K562 (cell line): ENCODE data around the gene ZC3H18. TPM values are rescaled to one million over a fixed set of nuclear protein-coding genes. Genes with fewer than 3 reads are reported as not detected.

Source experiments
- CHD4 ChIP-seq: fragments of 200-600 bp; sonication (generic); IDR thresholded peaks from 3 replicates; pipeline ENCODE4 v1.6.1; 2012; ENCODE audit warnings: low read depth, mild to moderate bottlenecking, mixed read lengths, low read length, inconsistent platforms; ENCODE audit not compliant: insufficient read depth, insufficient replicate concordance, poor library complexity, severe bottlenecking
- CREM ChIP-seq: IDR thresholded peaks from 2 replicates; pipeline ENCODE4 v1.6.1; 2014; ENCODE audit warnings: antibody characterized with exemption, low read depth
- CUX1 ChIP-seq: fragments of 200-800 bp; sonication (Bioruptor generic); IDR thresholded peaks from 2 replicates; pipeline ENCODE4 v1.6.1; 2016; ENCODE audit warnings: missing genetic modification characterization, missing compliant biosample characterization
- ELF4 ChIP-seq: fragments of 450-650 bp; formaldehyde crosslinking; IDR thresholded peaks from 2 replicates; pipeline ENCODE4 v1.4.0; 2022; ENCODE audit warnings: missing genetic modification characterization
- FUS ChIP-seq: fragments of 200-400 bp; formaldehyde crosslinking; optimal IDR thresholded peaks from 2 replicates; pipeline ENCODE3; 2017; ENCODE audit warnings: low read depth, low read length
- NR2C1 ChIP-seq, 2 experiments: fragments of 450-650 bp; IDR thresholded peaks; 2 replicates each; pipeline ENCODE4 v1.6.1; 2017; ENCODE audit warnings: mild to moderate bottlenecking in 2 of 2, antibody characterized with exemption in 1 of 2, inconsistent platforms in 1 of 2, missing compliant biosample characterization in 1 of 2, missing genetic modification characterization in 1 of 2
- POLR2G ChIP-seq: fragments of 200-400 bp; formaldehyde crosslinking; IDR thresholded peaks from 2 replicates; pipeline ENCODE4 v1.6.1; 2017; ENCODE audit warnings: low read depth, mild to moderate bottlenecking, antibody characterized with exemption, low read length, moderate library complexity
- RBFOX2 ChIP-seq: fragments of 200-400 bp; formaldehyde crosslinking; IDR thresholded peaks from 2 replicates; pipeline ENCODE4 v1.6.1; 2017; ENCODE audit warnings: low read depth, mild to moderate bottlenecking, low read length, moderate library complexity
- SIN3A ChIP-seq, 2 experiments: fragments of 150-350 bp in 1 of 2; IDR thresholded peaks; 2 replicates each; pipeline ENCODE4 v1.6.1; 2011 to 2016; ENCODE audit warnings: borderline replicate concordance in 2 of 2, low read depth in 2 of 2, low read length in 2 of 2, mild to moderate bottlenecking in 2 of 2, moderate library complexity in 2 of 2; ENCODE audit not compliant: control insufficient read depth in 1 of 2
- U2AF2 ChIP-seq: fragments of 200-400 bp; formaldehyde crosslinking; optimal IDR thresholded peaks from 2 replicates; pipeline ENCODE3; 2017; ENCODE audit warnings: low read depth, mild to moderate bottlenecking, low read length
- ZKSCAN8 ChIP-seq: fragments of 200-800 bp; sonication (Bioruptor generic); IDR thresholded peaks from 2 replicates; pipeline ENCODE4 v1.6.1; 2016; ENCODE audit warnings: missing genetic modification characterization, missing compliant biosample characterization
- polyA plus RNA-seq, 8 experiments: library from polyadenylated mRNA; depleted of rRNA in 4 of 8; stranded (reverse) in 5 of 8; unstranded in 3 of 8; fragments of >200 nt; fragmentation: Nextera tagmentation in 2 of 8; fragmentation: Illumina TruSeq in 1 of 8; extraction: Ambion mirVana in 2 of 8; extraction: Trizol in 1 of 8; gene quantifications; 2 replicates each; pipeline versions ENCODE4 v1.2.1 to v1.2.3, GENCODE V29; 2011 to 2014; ENCODE audit warnings: inconsistent platforms in 1 of 8, missing spikeins in 1 of 8
- total RNA-seq, 7 experiments: library from RNA; depleted of rRNA in 6 of 7; stranded (reverse); fragments of >200 nt in 6 of 7; fragmentation: Illumina TruSeq in 2 of 7; extraction: Trizol in 2 of 7; gene quantifications; 2 replicates each; pipeline versions ENCODE4 v1.2.1 to v1.2.3, GENCODE V29; 2011 to 2021; ENCODE audit warnings: low replicate concordance in 1 of 7
- TF ChIP-seq, protein P1 (sequence below): sonication (generic); formaldehyde crosslinking; IDR thresholded peaks from 2 replicates; pipeline ENCODE4 v1.8.0; 2022; ENCODE audit warnings: mild to moderate bottlenecking, missing genetic modification reagents, borderline replicate concordance
- TF ChIP-seq, protein P2 (sequence below), 2 experiments: fragments of 450-650 bp; IDR thresholded peaks; 2 replicates each; pipeline ENCODE4 v1.6.1; 2016

The ZC3H18 gene
- total and polyA plus RNA-seq, 9 of the 15 experiments (the other 6 are each of a cell fraction or from before 2014, with no cell fraction given): 1.7 to 88.7 (median 26.9) TPM

DNA sequence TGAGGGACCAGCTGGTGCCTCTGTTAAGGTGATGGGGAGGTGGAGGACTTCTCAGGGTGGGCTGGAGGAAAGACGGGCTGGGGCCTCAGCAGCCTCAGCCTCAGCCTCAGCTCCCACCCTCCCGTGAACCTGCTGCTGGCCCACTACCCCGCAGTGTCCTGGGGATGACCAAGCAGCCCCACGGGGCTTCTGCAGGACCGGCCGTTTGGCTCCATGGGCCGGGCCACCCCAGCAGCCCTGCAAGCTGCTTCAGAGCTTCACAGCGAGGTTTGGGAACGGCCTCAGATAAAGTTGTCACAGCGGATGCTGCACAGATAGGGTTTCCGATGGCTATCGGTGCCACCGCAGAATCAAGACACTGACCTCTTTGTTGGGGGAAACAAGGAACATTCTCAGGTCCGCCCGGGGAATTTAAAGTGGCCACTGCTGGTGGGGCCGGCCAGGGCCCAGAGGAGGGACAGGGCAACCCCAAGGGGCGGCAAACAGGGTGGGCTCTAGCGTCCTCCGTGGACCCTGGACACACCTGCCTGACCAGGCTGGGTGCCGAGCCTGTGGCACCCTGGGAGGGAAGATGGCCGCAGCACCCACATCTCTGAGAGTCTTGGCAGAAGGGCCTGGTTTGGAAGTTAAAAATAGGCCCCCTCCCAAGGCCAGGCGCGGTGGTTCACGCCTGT lies 47.8 kb upstream of the ZC3H18 start (continued):
- TF ChIP-seq POLR2G (peak; percentile 41), RBFOX2 (no peak), FUS (no peak), CHD4 (no peak), ZKSCAN8 (CRISPR knock-in tag) (no peak), CREM (no peak), NR2C1 (IDR thresholded peaks at IDR 0.05) (no peak), NR2C1 (tag; IDR thresholded peaks at IDR 0.05) (no peak), U2AF2 (no peak), ELF4 (CRISPR knock-in tag) (no peak), CUX1 (CRISPR knock-in tag) (no peak), SIN3A (IDR thresholded peaks at IDR 0.05; ENCODE audit: borderline replicate concordance in 2 of 2, control insufficient read depth in 1 of 2, low read depth in 2 of 2, low read length in 2 of 2) (no peak)
- TF ChIP-seq, protein P1, sequence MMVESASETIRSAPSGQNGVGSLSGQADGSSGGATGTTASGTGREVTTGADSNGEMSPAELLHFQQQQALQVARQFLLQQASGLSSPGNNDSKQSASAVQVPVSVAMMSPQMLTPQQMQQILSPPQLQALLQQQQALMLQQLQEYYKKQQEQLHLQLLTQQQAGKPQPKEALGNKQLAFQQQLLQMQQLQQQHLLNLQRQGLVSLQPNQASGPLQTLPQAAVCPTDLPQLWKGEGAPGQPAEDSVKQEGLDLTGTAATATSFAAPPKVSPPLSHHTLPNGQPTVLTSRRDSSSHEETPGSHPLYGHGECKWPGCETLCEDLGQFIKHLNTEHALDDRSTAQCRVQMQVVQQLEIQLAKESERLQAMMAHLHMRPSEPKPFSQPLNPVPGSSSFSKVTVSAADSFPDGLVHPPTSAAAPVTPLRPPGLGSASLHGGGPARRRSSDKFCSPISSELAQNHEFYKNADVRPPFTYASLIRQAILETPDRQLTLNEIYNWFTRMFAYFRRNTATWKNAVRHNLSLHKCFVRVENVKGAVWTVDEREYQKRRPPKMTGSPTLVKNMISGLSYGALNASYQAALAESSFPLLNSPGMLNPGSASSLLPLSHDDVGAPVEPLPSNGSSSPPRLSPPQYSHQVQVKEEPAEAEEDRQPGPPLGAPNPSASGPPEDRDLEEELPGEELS (CRISPR knock-in tag): no peak
- TF ChIP-seq, protein P2, sequence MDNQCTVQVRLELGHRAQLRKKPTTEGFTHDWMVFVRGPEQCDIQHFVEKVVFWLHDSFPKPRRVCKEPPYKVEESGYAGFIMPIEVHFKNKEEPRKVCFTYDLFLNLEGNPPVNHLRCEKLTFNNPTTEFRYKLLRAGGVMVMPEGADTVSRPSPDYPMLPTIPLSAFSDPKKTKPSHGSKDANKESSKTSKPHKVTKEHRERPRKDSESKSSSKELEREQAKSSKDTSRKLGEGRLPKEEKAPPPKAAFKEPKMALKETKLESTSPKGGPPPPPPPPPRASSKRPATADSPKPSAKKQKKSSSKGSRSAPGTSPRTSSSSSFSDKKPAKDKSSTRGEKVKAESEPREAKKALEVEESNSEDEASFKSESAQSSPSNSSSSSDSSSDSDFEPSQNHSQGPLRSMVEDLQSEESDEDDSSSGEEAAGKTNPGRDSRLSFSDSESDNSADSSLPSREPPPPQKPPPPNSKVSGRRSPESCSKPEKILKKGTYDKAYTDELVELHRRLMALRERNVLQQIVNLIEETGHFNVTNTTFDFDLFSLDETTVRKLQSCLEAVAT (IDR thresholded peaks at IDR 0.05): no peak
- TF ChIP-seq, all 486 proteins: peak for 3
